Measurements from ENCODE around the gene ETV3L. TPM values are rescaled to one million over a fixed set of nuclear protein-coding genes. Genes with fewer than 3 reads are reported as not detected.

ETV3L gene
- total and polyA plus RNA-seq, 2 experiments from 2014 or later, result not detected

DNA sequence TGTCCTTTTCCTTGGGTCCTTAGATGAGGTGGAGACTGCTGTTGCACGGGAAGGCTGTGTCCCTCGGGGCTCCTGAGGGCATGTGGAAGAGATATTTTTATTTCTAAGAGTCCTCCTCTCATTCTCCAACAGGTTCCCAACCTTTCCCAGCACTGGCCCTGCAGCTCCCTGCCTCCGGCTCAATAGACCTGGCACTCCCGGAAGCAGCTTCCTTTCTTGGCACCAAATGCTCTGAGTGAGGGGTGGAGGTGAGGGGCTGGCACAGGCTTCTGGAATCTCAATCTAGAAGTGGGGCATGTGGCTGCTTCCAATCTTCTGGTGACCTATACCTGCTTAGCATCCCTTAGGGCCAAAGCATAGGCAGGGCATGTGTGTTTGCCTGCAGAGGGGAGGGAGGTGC is 4.5 kb downstream of the ETV3L start:
- H3K36me3 Mint-ChIP-seq (ENCODE audit: low read depth), result no peaks in the 10 kb centered on the region; the same call in 2 of the 3 replicates
- DNase-seq (ENCODE audit: low spot score) (no peak), ATAC-seq (no peak)
- Histone ChIP-seq H3F3A (replicated peaks; ENCODE audit: low read depth) (no peaks in the 10 kb centered on the region), H3K36me3 (ENCODE audit: insufficient read depth) (no peaks in the 10 kb centered on the region), H2AFZ (no peak overlapping the region), H3K4me1 (ENCODE audit: insufficient read depth) (peaks cover 12% of the 10 kb centered on the region; the same call in 1 of the 2 replicates), H3K79me2 (replicated peaks; ENCODE audit: insufficient read depth) (no peaks in the 10 kb centered on the region), H3K4me3 (no peak overlapping the region), H3K4me2 (no peak overlapping the region), H4K20me1 (replicated peaks; ENCODE audit: insufficient read depth) (no peaks in the 10 kb centered on the region), H3K27ac (ENCODE audit: low read depth) (no peak overlapping the region), H3K9me2 (ENCODE audit: insufficient read depth) (no peaks in the 10 kb centered on the region), H3K27me3 (ENCODE audit: insufficient read depth) (no peaks in the 10 kb centered on the region)
- no peak overlapping the region for H3K4me3 Mint-ChIP-seq
- TF ChIP-seq EZH2phosphoT487 (IDR thresholded peaks at IDR 0.05; ENCODE audit: unreplicated experiment), result no peak
- TF ChIP-seq, protein P1, sequence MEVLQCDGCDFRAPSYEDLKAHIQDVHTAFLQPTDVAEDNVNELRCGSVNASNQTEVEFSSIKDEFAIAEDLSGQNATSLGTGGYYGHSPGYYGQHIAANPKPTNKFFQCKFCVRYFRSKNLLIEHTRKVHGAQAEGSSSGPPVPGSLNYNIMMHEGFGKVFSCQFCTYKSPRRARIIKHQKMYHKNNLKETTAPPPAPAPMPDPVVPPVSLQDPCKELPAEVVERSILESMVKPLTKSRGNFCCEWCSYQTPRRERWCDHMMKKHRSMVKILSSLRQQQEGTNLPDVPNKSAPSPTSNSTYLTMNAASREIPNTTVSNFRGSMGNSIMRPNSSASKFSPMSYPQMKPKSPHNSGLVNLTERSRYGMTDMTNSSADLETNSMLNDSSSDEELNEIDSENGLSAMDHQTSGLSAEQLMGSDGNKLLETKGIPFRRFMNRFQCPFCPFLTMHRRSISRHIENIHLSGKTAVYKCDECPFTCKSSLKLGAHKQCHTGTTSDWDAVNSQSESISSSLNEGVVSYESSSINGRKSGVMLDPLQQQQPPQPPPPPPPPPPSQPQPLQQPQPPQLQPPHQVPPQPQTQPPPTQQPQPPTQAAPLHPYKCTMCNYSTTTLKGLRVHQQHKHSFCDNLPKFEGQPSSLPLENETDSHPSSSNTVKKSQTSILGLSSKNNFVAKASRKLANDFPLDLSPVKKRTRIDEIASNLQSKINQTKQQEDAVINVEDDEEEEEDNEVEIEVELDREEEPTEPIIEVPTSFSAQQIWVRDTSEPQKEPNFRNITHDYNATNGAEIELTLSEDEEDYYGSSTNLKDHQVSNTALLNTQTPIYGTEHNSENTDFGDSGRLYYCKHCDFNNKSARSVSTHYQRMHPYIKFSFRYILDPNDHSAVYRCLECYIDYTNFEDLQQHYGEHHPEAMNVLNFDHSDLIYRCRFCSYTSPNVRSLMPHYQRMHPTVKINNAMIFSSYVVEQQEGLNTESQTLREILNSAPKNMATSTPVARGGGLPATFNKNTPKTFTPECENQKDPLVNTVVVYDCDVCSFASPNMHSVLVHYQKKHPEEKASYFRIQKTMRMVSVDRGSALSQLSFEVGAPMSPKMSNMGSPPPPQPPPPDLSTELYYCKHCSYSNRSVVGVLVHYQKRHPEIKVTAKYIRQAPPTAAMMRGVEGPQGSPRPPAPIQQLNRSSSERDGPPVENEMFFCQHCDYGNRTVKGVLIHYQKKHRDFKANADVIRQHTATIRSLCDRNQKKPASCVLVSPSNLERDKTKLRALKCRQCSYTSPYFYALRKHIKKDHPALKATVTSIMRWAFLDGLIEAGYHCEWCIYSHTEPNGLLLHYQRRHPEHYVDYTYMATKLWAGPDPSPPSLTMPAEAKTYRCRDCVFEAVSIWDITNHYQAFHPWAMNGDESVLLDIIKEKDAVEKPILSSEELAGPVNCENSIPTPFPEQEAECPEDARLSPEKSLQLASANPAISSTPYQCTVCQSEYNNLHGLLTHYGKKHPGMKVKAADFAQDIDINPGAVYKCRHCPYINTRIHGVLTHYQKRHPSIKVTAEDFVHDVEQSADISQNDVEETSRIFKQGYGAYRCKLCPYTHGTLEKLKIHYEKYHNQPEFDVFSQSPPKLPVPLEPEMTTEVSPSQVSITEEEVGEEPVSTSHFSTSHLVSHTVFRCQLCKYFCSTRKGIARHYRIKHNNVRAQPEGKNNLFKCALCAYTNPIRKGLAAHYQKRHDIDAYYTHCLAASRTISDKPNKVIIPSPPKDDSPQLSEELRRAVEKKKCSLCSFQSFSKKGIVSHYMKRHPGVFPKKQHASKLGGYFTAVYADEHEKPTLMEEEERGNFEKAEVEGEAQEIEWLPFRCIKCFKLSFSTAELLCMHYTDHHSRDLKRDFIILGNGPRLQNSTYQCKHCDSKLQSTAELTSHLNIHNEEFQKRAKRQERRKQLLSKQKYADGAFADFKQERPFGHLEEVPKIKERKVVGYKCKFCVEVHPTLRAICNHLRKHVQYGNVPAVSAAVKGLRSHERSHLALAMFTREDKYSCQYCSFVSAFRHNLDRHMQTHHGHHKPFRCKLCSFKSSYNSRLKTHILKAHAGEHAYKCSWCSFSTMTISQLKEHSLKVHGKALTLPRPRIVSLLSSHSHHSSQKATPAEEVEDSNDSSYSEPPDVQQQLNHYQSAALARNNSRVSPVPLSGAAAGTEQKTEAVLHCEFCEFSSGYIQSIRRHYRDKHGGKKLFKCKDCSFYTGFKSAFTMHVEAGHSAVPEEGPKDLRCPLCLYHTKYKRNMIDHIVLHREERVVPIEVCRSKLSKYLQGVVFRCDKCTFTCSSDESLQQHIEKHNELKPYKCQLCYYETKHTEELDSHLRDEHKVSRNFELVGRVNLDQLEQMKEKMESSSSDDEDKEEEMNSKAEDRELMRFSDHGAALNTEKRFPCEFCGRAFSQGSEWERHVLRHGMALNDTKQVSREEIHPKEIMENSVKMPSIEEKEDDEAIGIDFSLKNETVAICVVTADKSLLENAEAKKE (CRISPR knock-in tag; IDR thresholded peaks at IDR 0.05), result no peak
- no peak for TF ChIP-seq POLR2AphosphoS5 (IDR thresholded peaks at IDR 0.05; ENCODE audit: low read depth)
- no peak for TF ChIP-seq ZNF114 (CRISPR knock-in tag; IDR thresholded peaks at IDR 0.05)
- TF ChIP-seq, protein P2, sequence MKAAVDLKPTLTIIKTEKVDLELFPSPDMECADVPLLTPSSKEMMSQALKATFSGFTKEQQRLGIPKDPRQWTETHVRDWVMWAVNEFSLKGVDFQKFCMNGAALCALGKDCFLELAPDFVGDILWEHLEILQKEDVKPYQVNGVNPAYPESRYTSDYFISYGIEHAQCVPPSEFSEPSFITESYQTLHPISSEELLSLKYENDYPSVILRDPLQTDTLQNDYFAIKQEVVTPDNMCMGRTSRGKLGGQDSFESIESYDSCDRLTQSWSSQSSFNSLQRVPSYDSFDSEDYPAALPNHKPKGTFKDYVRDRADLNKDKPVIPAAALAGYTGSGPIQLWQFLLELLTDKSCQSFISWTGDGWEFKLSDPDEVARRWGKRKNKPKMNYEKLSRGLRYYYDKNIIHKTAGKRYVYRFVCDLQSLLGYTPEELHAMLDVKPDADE (IDR thresholded peaks at IDR 0.05), result no peak
- TF ChIP-seq, protein P3, sequence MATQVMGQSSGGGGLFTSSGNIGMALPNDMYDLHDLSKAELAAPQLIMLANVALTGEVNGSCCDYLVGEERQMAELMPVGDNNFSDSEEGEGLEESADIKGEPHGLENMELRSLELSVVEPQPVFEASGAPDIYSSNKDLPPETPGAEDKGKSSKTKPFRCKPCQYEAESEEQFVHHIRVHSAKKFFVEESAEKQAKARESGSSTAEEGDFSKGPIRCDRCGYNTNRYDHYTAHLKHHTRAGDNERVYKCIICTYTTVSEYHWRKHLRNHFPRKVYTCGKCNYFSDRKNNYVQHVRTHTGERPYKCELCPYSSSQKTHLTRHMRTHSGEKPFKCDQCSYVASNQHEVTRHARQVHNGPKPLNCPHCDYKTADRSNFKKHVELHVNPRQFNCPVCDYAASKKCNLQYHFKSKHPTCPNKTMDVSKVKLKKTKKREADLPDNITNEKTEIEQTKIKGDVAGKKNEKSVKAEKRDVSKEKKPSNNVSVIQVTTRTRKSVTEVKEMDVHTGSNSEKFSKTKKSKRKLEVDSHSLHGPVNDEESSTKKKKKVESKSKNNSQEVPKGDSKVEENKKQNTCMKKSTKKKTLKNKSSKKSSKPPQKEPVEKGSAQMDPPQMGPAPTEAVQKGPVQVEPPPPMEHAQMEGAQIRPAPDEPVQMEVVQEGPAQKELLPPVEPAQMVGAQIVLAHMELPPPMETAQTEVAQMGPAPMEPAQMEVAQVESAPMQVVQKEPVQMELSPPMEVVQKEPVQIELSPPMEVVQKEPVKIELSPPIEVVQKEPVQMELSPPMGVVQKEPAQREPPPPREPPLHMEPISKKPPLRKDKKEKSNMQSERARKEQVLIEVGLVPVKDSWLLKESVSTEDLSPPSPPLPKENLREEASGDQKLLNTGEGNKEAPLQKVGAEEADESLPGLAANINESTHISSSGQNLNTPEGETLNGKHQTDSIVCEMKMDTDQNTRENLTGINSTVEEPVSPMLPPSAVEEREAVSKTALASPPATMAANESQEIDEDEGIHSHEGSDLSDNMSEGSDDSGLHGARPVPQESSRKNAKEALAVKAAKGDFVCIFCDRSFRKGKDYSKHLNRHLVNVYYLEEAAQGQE (IDR thresholded peaks at IDR 0.05; ENCODE audit: unreplicated experiment), result no peak
- TF ChIP-seq ZNF331 (CRISPR knock-in tag; IDR thresholded peaks at IDR 0.05; ENCODE audit: low read depth), result no peak
- no peak for TF ChIP-seq STAT1 (IDR thresholded peaks at IDR 0.05; ENCODE audit: unreplicated experiment)
- TF ChIP-seq, protein P4, sequence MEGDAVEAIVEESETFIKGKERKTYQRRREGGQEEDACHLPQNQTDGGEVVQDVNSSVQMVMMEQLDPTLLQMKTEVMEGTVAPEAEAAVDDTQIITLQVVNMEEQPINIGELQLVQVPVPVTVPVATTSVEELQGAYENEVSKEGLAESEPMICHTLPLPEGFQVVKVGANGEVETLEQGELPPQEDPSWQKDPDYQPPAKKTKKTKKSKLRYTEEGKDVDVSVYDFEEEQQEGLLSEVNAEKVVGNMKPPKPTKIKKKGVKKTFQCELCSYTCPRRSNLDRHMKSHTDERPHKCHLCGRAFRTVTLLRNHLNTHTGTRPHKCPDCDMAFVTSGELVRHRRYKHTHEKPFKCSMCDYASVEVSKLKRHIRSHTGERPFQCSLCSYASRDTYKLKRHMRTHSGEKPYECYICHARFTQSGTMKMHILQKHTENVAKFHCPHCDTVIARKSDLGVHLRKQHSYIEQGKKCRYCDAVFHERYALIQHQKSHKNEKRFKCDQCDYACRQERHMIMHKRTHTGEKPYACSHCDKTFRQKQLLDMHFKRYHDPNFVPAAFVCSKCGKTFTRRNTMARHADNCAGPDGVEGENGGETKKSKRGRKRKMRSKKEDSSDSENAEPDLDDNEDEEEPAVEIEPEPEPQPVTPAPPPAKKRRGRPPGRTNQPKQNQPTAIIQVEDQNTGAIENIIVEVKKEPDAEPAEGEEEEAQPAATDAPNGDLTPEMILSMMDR (conservative IDR thresholded peaks at IDR 0.05; ENCODE audit: low read depth in 2 of 2), result no peak
- TF ChIP-seq CREB1 (CRISPR knock-in tag; IDR thresholded peaks at IDR 0.05; ENCODE audit: low read depth), result no peak
- no peak for TF ChIP-seq JUNB (IDR thresholded peaks at IDR 0.05; ENCODE audit: unreplicated experiment)
- TF ChIP-seq EZH2 (IDR thresholded peaks at IDR 0.05; ENCODE audit: low read depth, unreplicated experiment), result no peak
- peaks cover 13% of the 10 kb centered on the region for H3K4me1 Mint-ChIP-seq
- peaks cover 20% of the 10 kb centered on the region for H3K27me3 Mint-ChIP-seq (ENCODE audit: insufficient read depth, low read depth, poor library complexity)
- no peak overlapping the region for H3K27ac Mint-ChIP-seq
- H3K9me3 Mint-ChIP-seq, result no peaks in the 10 kb centered on the region
